Activated naive CD4-positive, alpha-beta T cell treated with anti-CD3 and anti-CD28 coated beads, Interleukin-2, amount 50 U/mL, for 72 hours (primary cell): ENCODE data around the gene RALGAPA1. TPM values are rescaled to one million over a fixed set of nuclear protein-coding genes. Genes with fewer than 3 reads are reported as not detected.
A peak's percentile ranks its signal among the peaks of the same experiment; 100 is the strongest.

Source experiments
- ATAC-seq, 2 donors: fragments of 150-1000 bp; cut with Tn5 transposase; 2 replicates each; pipeline ENCODE4 v1.10.0; 2021; ENCODE audit warnings: mild to moderate bottlenecking in 2 of 2, moderate library complexity in 2 of 2
- DNase-seq, 2 donors: peaks; one replicate each; pipeline ENCODE4 v3.0.0; 2021 to 2022; ENCODE audit warnings: low spot score in 2 of 2
- H3K27ac Mint-ChIP-seq, 2 donors: one replicate each; pipeline ENCODE4 v1.8.0; 2022; ENCODE audit warnings: mild to moderate bottlenecking in 2 of 2, mixed read lengths in 2 of 2
- H3K36me3 Mint-ChIP-seq, 2 donors: one replicate each; pipeline ENCODE4 v1.8.0; 2022; ENCODE audit warnings: mixed read lengths in 2 of 2
- H3K9me3 Mint-ChIP-seq, 2 donors: one replicate each; pipeline ENCODE4 v1.8.0; 2022; ENCODE audit warnings: mixed read lengths in 2 of 2
- total RNA-seq, 2 donors: library from RNA; stranded (reverse); gene quantifications; one replicate each; pipeline ENCODE4 v1.2.3, GENCODE V29; 2022

RALGAPA1 gene
- total RNA-seq, 2 donors from 2014 or later, result 22.5 to 34.7 TPM

DNA sequence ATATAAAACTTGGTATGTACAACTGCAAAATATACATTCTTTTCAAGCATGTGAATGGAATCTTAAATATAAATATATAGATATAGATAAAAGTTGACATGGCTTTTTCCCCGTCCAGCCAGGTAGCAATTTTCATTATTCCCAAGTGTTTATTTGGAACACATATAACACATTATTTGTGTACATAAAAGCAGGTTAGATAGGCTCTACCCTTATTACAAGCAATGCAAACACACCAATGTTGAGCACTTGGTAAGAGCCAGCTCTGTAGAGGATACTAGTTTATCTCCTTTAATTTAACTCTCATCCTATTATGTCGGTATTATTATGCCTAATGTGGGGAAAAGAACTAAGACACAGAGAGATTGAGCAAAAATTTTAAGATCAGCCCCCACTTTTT lies 282.1 kb downstream of the RALGAPA1 start:
- H3K27ac Mint-ChIP-seq, result no peak overlapping the region
- no peak for DNase-seq
- ATAC-seq, result no peak
- no peaks in the 10 kb centered on the region for H3K9me3 Mint-ChIP-seq
- no peaks in the 10 kb centered on the region for H3K36me3 Mint-ChIP-seq

DNA sequence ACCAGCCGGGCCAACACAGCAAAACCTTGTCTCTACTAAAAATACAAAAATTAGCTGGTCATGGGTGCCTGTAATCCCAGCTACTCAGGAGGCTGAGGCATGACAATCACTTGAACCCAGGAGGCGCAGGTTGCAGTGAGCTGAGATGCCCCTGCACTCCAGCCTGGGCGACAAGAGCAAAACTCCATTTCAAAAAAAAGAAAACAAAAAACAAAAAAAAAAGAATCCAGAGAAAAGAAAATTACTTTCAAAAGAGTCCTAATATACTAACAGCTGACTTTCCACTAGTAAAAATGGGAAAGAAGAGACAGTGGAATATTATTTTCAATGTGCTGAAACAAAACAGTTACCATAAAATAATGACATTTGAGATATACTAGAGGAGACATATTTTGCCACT lies 283.4 kb downstream of the RALGAPA1 start:
- no peaks in the 10 kb centered on the region for H3K9me3 Mint-ChIP-seq
- H3K36me3 Mint-ChIP-seq, result no peaks in the 10 kb centered on the region
- no peak overlapping the region for H3K27ac Mint-ChIP-seq
- DNase-seq, result no peak
- no peak for ATAC-seq

DNA sequence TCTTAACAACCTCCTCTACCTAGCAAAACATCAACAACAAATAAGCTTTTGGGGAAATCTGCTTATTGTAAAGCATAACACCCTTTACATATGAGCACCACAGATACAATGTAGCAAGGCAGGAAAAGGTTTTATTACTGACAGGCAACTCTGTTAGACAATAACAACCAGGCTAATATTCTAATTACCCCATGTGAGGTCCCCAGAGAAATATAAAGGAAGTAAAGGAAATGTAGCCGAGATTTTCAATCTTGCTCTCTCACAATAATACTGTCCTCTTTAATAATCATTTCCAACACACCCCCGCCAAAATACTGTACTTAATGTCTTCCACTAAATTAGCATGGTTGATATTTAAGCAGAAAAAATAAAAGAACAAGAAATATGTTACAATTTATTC lies 289.1 kb downstream of the RALGAPA1 start:
- no peak for DNase-seq
- H3K9me3 Mint-ChIP-seq, result no peaks in the 10 kb centered on the region
- no peak overlapping the region for H3K27ac Mint-ChIP-seq
- no peaks in the 10 kb centered on the region for H3K36me3 Mint-ChIP-seq
- ATAC-seq, result no peak

DNA sequence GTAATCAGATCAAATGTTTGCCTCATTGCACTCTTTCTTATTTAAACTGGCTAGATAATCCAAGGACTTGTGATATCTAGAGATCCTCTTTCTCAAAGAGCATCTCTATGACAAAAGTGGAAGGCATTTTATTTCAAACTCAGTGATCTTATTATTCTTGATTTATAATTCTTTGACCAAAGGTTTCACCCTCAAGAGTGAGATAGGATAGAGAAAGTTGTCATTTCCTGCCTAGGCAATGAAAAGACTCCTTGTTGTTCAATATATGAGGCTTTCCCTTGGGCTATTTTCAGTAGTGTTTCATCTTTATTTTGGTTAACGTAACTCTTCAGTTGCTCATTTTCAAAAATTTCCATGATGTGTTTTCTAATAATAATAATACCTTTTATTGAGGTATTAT lies 293.2 kb downstream of the RALGAPA1 start:
- Mint-ChIP-seq H3K36me3 (no peaks in the 10 kb centered on the region), H3K27ac (no peak overlapping the region), H3K9me3 (no peaks in the 10 kb centered on the region)
- DNase-seq, result no peak
- no peak for ATAC-seq

DNA sequence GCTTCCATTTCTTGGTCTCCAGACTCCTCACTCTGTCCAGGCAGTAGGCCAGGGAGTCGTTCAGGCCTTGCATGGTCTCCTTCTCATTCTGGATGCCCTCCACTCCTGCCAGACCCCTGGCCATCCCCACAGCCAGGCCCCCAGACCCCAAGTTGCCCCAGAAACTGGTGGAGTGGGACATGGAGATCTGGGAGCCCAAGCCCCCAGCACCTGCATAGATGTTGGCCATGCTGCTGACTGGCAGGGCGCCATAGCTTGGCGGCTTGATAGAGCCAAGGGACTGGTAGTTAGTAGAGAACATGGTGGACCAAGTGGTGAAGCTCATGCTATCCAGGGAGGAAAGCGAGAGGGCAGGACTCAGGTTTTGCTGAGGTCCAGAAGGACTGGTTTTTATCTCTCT lies 296.3 kb downstream of the RALGAPA1 start:
- no peak for ATAC-seq
- H3K27ac Mint-ChIP-seq, result no peak overlapping the region
- H3K36me3 Mint-ChIP-seq, result no peaks in the 10 kb centered on the region
- no peak for DNase-seq
- no peaks in the 10 kb centered on the region for H3K9me3 Mint-ChIP-seq

DNA sequence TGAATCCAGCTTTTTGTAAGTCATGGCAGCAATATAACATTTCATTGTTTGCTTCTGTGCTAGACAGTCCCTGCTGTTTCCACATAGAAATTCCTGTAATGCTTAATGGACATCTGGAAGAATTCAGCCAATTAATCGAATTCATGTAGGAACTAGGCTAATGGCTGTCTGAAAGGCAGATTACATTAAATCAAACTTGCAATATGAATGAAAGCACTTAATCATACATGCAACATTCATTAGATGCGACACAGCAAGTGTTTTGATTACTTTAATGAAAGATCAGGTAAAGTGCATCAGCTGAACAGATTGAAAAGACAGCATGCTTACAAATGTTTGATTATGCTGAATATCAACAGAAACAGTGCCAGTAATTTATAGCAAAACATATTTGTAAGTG lies 299.2 kb downstream of the RALGAPA1 start:
- DNase-seq (no peak), ATAC-seq (no peak)
- no peak overlapping the region for H3K27ac Mint-ChIP-seq
- H3K36me3 Mint-ChIP-seq, result no peaks in the 10 kb centered on the region
- no peaks in the 10 kb centered on the region for H3K9me3 Mint-ChIP-seq

DNA sequence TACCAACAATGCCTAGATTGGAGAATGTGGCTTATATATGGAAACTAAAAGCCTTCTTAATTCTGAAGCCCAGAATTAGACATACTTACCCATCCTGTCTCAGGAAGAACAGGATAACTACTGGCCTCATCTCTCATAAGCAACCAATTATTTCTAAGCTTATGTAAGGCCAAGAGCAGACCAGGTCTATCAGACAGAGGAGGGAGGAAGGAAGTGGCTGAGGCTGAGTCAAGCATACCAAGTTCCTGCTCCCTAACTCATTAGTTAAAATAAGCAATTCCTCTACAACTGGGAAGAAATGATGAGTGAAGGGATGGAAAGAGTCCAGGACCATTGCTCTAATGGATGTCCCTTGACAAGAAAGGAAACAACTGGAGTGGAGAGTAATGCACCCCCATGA lies 302.2 kb downstream of the RALGAPA1 start:
- DNase-seq, result no peak
- H3K9me3 Mint-ChIP-seq, result no peaks in the 10 kb centered on the region
- H3K36me3 Mint-ChIP-seq, result no peaks in the 10 kb centered on the region
- no peak overlapping the region for H3K27ac Mint-ChIP-seq
- ATAC-seq, result no peak

DNA sequence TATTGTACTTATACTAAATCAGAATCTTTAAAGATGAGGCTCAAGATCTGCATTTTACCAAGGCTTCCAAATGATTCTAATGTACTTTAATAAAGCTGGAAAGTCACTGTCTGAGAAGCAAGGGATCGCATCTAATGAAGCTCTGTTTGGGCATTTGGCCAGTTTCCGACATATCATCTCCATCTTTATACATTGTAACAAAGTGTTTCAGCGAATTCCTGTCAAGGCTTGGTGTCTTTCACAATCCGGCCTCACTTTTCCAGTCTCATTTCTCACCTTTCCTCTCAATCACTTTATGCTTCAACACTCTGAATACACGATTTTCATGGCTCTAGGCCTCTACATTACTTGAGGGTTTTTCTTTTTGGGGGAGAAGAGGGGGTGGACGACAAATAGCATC lies 302.6 kb downstream of the RALGAPA1 start:
- no peak for DNase-seq
- no peak overlapping the region for H3K27ac Mint-ChIP-seq
- H3K9me3 Mint-ChIP-seq, result no peaks in the 10 kb centered on the region
- H3K36me3 Mint-ChIP-seq, result no peaks in the 10 kb centered on the region
- no peak for ATAC-seq

DNA sequence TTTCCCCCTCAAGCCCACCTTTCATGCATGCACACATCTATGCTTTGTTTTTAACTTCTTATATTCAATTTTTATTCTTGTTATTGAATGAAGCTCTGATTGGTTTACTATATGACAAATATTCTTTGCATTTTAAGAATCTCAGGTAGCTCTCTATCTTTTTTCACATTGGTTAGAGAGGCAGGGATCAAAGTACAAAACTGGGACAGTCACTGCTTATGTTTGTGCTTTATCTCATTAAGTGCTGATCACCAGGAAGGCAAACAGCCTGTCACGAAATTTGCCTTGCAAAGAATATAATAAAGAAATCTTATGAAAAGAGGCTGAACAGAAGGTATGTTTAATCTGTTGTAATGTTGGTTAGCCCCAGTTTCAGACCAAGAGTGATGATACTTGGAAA lies 304.8 kb downstream of the RALGAPA1 start:
- DNase-seq, result no peak
- Mint-ChIP-seq H3K27ac (no peak overlapping the region), H3K9me3 (no peaks in the 10 kb centered on the region), H3K36me3 (no peaks in the 10 kb centered on the region)
- ATAC-seq, result no peak

DNA sequence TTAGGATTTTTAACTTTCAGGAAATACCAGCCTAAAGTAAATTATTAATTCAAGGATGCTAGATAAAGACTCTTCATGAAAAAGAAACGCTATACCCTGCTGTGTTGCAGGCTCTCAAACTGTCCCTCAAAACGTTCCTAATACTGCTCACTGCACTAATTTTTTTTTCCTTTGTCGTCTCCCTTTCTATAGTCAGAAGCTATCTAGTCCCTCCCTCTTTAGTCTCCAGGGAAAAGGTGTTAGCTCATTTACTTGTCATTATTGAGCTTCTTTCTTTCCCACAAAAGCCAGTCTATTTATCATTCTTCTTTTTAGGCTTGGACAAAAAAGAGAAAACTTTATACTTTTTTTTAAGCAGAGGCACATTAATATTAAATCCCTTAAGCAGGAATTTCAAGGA lies 305.4 kb downstream of the RALGAPA1 start:
- Mint-ChIP-seq H3K27ac (peak overlapping the region in 1 of 2 donors; percentile 17), H3K36me3 (no peaks in the 10 kb centered on the region), H3K9me3 (peaks cover 0 to 3% of the 10 kb centered on the region in 2 donors)
- DNase-seq, result no peak
- ATAC-seq, result no peak

DNA sequence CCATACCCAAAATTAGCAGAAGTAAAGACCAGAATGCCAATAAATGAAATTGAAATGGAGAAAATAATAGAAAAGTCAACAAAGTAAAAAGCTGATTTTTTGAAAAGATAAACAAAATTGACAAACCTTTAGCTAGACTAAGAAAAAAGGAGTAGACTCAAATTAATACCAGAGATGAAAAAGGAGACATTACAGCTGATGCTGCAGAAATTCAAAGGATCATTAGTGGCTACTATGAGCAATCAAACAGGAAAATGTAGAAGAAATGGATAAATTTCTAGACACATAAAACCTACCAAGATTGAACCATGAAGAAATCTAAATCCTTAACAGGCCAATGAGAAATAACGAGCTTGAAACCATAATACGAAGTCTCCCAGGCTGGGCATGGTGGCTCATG lies 309.9 kb downstream of the RALGAPA1 start:
- ATAC-seq (no peak), DNase-seq (no peak)
- Mint-ChIP-seq H3K36me3 (no peaks in the 10 kb centered on the region), H3K27ac (no peak overlapping the region), H3K9me3 (peaks cover 0 to 3% of the 10 kb centered on the region in 2 donors)

DNA sequence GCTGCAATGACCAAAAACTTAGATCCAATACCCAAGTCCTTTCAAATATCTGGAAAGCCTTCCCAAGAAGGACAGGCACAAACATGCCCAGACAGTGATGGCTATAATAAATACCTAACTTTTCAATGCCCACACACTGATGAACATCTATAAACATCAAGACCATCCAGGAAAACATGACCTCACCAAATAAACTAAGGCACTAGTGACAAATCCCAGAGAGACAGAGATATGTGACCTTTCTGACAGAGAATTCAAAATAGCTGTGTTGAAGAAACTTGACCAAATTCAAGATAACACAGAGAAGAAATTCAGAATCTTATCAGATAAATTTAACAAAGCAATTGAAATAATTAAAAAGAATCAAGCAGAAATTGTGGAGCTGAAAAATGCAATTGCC lies 313.8 kb downstream of the RALGAPA1 start:
- Mint-ChIP-seq H3K9me3 (peaks cover 3 to 16% of the 10 kb centered on the region in 2 donors), H3K36me3 (peaks cover 0 to 12% of the 10 kb centered on the region in 2 donors), H3K27ac (no peak overlapping the region)
- ATAC-seq (no peak), DNase-seq (no peak)

DNA sequence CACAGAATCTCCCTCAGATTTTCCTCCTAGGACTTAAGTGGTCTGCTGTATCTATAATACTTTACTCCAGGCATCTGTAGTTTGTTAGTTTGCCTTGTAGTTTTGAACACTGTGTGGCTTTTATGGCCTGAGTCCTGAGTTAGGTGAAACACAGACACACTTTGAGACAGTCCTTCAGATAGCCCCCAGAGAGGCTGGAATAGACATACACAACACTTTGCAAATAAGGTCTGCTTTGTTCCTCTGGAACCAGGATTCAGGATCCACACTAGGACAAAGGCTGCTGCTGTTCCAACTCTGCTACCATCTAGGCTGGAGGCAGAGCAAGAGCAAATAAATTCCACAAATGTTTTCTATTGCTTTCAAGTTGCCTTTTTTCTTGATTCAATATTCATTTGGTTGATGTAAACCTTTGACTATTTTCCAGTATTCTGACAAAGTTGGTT lies 316.5 kb downstream of the RALGAPA1 start:
- Mint-ChIP-seq H3K9me3 (peaks cover 3 to 14% of the 10 kb centered on the region in 2 donors), H3K27ac (no peak overlapping the region)
- ATAC-seq, result no peak

More for the DNA sequence above, 316.5 kb downstream of the RALGAPA1 start:
- DNase-seq, result no peak
- peaks cover 0 to 12% of the 10 kb centered on the region in 2 donors for H3K36me3 Mint-ChIP-seq

Other genes starting within 250 kb of the RALGAPA1 start
- gene BRMS1L, start 17.0 kb upstream of the RALGAPA1 start, total RNA-seq, result 1 to 10 TPM; 5.1 to 5.7 TPM